Measurements from ENCODE around the gene VPS4B.
"Not testable (repeated sequence)": the region's sequence is repeated elsewhere in the genome, so short reads cannot be mapped to it uniquely, and the experiment has no call there.

VPS4B gene

DNA sequence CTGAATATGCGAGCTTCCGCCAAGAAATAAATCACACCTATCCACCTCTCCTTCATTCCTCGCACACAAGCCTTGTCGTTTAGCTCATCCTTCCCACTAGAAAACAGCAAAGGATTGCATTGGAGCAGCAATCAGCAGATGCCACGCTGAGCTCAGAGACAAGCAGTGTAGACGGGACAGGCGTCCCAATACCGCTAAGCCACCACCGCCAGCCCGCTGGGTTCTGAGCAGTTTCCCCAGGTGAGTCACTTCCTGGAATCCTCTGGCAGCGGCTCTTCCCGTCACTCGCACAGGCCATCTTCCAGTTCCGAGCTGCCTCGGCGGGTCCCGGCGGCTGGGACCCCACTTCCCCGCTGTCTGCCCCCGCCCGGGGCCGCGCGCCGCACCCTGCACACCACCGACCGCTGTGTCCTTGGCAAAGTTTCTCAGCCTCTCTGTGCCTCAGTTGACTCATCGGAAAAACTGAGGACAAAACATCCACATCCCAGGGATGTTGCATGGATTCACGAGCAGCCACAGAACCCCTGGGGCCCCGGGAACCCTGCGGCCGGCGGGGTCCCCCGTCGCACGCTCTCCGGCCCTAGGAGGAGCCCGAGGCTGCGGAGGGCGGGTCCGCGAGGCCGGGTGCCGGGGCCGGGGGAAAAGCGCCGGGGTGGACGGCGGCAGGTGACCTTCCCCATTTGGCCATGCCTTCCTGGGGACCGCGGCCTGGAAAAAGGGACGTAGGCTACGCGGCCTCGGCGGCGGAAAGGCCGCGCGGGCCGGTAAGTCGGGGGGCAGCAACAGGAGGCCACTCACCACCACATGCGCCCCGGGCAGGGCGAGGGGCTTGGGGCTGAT, 55.8 kb downstream of the VPS4B start:
- no peak for DNase-seq

DNA sequence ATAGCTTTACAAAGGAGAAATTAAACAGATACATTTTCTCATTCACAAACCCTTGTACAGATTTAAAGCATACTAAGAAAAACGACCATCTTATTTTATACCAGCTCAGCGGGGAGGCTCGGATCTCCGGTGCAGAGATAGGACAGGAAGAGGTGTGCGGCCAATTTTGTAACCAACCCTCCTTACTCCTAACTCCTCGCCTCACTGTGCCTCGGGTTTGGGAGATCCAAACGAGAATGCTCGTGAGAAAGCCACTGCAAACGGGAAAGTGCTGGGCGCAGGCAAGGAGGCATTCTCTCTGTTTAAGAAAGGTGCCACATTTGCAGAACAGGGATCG, 56.4 kb downstream of the VPS4B start:
- no peak for DNase-seq

DNA sequence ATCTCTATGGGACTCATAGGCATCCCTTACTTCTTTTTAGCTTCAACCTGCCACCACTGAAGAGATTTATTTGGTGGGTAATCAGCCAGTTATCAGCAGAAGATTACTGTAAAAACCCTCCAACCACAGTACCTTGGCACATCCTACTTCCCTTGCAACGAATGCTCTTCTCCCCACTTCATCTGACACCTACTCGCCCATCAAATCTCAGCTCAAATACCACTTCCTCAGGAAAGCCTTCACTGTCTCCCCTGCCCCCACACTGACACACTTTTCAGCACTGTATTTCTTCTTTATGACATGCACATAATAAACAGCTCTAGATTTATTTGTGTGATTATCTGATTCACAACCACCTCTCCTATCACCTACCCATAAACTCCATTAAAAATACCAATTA, 58.3 kb downstream of the VPS4B start:
- no peak for DNase-seq

DNA sequence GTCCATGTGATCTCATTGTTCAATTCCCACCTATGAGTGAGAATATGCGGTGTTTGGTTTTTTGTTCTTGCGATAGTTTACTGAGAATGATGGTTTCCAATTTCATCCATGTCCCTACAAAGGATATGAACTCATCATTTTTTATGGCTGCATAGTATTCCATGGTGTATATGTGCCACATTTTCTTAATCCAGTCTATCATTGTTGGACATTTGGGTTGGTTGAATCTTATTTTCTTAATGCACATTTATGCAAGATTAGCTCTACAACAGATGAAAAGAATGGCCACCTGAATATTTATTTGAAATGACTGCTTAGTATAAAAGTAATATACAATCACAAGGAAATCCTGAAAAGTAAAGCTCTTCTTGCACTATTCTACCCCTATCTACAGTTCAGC, 58.9 kb downstream of the VPS4B start:
- DNase-seq: not testable (repeated sequence)

DNA sequence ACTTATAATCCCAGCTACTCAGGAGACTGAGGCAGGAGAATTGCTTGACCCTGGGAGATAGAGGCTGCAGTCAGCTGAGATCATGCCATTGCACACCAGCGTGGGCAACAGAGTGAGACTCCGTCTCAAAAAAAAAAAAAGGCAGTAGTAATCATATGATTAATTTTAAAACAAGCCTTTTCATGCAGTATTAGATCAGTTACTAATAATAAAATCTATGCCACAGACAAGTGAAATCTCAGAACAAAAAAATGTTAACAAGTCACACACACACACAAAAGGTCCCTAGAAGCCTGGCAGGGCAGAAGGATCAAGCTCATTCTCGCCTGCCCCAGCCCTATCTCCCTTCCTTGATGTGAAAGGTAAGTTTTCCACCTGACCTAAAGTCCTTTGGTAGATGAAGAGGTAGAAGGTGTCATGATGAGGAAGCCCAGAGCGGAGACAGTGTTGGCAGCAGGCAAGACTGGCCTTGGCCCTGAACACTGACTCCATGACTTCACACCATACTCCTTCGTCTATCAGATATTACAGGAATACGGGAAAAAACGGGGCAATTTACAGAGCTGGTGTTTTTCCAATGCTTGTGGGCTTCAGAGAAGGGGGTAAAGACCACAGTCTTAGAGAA, 65.9 kb downstream of the VPS4B start:
- no peak for DNase-seq

DNA sequence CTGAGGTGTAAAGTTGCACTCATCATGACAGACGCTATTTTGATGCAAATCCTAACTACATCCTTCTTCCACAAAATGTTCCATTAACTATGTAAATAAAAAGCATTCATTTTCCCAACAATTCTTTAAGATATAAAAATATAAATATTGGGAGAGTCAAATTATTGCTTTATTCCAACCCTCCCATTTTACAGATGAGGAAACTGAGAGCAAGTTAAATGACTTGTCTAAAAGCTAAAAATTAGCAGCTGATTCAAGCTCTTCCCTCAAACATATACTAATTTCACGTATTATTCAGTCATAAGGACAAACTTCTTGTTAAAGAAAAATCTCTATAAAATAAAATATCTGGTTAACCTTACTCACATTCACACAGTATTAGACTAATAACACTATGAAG, 72.0 kb downstream of the VPS4B start:
- no peak for DNase-seq

DNA sequence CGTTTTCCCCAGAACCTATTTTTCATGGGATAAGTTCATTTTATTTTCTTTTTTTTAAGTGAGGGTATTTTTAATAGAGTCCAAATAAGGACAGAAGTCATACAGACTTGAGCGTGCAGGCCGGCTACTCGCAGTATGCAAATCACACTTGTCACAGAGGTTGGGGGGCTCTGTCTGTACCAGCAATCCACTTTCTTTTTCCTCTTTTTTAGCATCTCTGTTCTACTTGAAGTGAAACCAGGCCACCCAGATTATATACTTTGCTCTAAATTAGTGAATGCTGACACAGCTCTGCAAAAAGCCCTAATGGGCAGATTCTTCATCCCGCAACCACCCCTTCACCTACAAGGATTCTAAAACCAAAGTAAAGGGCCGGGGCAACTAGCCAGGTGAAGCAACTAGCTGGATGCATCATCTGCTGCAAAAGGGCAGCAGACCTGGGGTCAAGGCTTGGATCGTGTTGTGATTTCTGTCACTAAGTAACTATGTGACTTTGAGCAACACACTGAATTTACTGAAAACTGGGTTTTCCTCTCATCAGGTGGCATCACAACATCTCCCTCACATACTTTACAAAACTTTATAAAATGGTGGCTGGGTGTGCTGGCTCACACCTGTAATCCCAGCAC, 73.7 kb downstream of the VPS4B start:
- no peak for DNase-seq

DNA sequence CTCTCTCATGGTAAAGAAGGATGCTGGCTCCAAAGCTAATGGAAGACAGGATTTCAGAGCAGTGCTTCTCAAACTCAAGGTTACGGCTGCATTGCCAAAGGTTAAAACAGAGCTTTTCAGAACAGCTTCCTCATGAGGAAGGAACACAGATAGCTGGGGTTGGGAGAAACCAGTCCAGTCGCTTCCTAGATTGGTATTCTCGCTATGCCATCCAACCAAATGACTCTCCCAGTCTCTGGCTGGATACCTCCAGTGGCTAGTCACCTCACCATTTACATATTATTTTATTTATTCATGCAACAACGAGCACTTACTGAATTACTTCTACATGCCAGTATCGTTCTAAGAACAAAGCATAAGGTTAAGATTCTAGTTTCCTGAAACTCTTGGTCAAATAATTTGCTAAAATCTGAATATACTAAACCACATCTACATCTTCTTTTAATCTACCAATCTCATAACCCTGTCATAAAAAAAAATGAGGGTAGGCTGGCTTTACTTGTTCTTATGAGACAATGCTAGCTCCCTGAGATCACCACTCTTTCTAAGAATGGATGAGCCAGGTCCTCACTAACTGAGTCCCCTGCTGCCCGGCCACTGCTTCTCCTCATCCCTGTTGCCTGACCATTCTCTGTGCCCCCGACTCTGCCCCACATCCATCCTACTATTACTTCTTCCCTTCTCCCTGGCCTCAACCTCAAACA, 75.6 kb downstream of the VPS4B start:
- no peak for DNase-seq

DNA sequence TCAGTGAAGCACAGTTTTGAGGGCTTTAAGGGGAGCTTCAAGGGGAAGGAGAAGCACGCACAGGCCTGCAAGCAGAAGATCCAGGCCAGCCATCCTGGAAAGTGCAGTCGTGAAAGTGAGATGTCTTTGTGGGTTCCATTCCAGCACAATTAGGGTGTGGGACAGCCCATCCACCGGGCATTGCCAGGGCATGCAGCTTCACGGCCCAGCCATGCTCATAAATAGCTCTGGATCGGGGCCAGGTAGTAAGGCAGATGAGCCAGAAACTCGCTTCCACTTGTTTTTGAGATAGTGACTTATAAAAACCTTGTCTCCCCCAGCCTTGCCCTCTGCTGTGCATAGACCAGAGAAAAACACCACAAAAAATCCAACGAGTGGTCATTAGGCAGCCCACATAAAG, 76.2 kb downstream of the VPS4B start:
- no peak for DNase-seq

DNA sequence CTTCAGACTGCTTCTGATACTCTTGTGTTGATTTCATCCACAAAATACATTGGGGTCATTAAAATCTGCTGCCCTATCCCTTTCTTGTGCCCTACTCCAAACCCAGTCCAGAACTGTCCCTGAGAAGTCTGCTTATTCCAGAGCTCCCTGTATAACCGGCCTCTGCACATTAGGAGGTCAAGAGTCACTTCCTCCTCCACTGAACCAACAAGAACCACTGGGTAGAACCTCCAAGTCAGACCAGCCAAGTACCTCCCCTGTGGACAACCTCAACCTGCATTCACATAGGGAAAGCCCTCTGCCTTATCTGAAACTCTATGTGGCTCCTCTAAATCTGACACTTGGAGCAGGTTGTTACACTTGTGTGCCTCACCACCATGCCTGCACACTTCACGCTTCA, 77.4 kb downstream of the VPS4B start:
- no peak for DNase-seq

DNA sequence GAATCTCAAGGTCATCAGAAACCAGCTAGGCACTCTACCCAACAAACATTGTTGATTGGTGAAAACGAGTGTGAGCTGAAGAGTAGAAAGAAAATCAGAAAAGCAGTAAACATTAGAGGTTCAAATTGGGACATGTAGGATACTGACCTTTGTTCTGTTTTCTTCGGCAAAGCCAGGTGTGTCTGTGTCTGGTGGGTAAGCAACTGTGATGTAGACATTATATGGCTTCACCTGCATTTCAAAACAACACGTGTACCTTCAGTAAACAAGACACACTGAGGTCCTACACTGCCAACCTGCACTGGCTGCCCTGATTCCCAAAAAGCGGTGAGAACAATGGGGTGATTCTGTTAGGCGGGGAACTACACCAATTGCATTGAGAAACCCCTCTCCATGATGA, 78.0 kb downstream of the VPS4B start:
- DNase-seq: no peak

DNA sequence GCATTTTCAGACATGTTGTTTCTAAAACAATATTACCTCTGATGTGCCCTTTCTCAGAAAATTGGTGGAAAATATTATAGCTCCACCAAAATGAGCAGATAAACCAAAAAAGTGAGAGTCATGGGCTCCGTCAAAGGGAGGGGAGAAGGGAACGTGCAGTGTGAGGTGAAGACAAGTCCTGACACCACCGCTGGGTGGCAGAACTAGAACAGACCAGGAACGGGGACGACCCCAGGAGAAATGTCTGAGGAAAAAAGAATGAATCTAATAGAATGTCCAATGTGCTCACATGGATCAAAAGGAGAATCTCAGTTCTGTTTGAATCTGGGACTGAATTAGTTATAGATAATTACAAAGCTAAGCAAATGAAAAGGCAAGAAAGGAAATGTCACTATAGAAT, 80.1 kb downstream of the VPS4B start:
- DNase-seq: no peak

DNA sequence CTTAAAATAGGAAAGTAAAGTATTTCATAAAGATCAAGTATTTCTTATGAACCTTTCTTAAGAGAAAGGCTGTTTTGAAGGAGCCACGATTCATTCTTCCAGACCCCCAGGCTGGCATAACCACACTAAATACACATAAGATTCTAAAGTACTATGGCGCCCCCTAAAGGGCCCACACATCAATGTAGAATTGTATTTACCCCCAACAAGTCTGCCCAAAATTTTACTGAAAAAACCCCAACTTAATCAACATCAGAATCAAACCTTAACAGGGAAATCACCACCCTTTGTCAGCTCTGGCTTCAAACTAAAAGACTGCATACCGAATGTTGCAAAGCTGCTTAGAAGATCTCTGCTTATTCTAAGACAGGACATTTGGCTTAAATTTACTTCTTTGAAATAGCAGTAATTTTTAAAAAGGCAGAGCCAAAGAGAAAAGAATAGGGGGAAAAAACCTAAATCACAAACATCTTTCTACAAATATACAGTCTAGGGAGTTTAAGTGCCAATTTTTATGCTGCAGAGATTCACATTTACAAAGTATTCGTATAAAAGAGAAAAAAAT, 82.3 kb downstream of the VPS4B start:
- DNase-seq: peak in 1 of 2 experiments; percentile 47
